22Rv1 (cell line): Measurements from ENCODE around the gene MAGED2.
"Not testable (repeated sequence)": the region's sequence is repeated elsewhere in the genome, so short reads cannot be mapped to it uniquely, and the experiment has no call there.

Experiments used
- H3K27ac ChIP-seq: fragments of 450-650 bp; 2 replicates; pipeline ENCODE4 v1.5.1; 2017
- ZFX ChIP-seq: fragments of 450-650 bp; IDR thresholded peaks from 2 replicates; pipeline ENCODE4 v1.6.1; 2017; ENCODE audit warnings: antibody characterized with exemption, borderline replicate concordance
- TF ChIP-seq, protein P1 (sequence below): fragments of 450-650 bp; IDR thresholded peaks from 2 replicates; pipeline ENCODE4 v1.5.1; 2017; ENCODE audit warnings: mild to moderate bottlenecking

The MAGED2 gene, protein sequence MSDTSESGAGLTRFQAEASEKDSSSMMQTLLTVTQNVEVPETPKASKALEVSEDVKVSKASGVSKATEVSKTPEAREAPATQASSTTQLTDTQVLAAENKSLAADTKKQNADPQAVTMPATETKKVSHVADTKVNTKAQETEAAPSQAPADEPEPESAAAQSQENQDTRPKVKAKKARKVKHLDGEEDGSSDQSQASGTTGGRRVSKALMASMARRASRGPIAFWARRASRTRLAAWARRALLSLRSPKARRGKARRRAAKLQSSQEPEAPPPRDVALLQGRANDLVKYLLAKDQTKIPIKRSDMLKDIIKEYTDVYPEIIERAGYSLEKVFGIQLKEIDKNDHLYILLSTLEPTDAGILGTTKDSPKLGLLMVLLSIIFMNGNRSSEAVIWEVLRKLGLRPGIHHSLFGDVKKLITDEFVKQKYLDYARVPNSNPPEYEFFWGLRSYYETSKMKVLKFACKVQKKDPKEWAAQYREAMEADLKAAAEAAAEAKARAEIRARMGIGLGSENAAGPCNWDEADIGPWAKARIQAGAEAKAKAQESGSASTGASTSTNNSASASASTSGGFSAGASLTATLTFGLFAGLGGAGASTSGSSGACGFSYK

GRCh38 chrX:54807524-54808108 lies at the start of gene MAGED2:
MAGED2 (plus strand) TSS chrX:54807745; CDS start chrX:54809332, 1,587 bp downstream.
- TF ChIP-seq ZFX, result no peak
- TF ChIP-seq, protein P1, sequence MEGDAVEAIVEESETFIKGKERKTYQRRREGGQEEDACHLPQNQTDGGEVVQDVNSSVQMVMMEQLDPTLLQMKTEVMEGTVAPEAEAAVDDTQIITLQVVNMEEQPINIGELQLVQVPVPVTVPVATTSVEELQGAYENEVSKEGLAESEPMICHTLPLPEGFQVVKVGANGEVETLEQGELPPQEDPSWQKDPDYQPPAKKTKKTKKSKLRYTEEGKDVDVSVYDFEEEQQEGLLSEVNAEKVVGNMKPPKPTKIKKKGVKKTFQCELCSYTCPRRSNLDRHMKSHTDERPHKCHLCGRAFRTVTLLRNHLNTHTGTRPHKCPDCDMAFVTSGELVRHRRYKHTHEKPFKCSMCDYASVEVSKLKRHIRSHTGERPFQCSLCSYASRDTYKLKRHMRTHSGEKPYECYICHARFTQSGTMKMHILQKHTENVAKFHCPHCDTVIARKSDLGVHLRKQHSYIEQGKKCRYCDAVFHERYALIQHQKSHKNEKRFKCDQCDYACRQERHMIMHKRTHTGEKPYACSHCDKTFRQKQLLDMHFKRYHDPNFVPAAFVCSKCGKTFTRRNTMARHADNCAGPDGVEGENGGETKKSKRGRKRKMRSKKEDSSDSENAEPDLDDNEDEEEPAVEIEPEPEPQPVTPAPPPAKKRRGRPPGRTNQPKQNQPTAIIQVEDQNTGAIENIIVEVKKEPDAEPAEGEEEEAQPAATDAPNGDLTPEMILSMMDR, result no peak
- H3K27ac ChIP-seq, result peak within 1 kb of the TSS; percentile 61

- no peak for TF ChIP-seq ZFX
- TF ChIP-seq, protein P1, result no peak
- H3K27ac ChIP-seq, result no peak overlapping the region
These were observed 49.2 kb upstream of the MAGED2 start for GRCh38 chrX:54758114-54759055.

GRCh38 chrX:54774391-54775094 lies 33.0 kb upstream of the MAGED2 start:
- not testable (repeated sequence) for H3K27ac ChIP-seq

DNA sequence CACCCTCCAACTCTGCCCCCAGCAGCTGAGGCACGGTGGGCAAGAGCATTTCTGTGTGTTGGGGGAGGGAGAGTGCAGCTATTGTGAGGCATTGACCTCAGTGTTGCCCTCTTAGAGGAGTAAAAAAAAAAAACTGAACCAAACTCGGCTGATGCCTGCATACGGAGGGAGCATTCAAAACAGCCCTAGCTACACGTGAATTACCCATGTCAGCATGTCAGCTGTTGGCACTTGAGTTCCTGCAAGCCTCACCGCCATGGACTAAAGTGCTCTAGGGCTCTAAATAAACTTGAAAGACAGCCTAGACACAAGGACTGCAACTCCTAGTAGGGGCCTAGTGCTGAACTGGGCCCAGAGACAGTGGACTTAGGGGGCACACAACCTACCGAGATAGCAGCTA lies 31.5 kb upstream of the MAGED2 start:
- TF ChIP-seq, protein P1, result no peak
- TF ChIP-seq ZFX, result no peak

DNA sequence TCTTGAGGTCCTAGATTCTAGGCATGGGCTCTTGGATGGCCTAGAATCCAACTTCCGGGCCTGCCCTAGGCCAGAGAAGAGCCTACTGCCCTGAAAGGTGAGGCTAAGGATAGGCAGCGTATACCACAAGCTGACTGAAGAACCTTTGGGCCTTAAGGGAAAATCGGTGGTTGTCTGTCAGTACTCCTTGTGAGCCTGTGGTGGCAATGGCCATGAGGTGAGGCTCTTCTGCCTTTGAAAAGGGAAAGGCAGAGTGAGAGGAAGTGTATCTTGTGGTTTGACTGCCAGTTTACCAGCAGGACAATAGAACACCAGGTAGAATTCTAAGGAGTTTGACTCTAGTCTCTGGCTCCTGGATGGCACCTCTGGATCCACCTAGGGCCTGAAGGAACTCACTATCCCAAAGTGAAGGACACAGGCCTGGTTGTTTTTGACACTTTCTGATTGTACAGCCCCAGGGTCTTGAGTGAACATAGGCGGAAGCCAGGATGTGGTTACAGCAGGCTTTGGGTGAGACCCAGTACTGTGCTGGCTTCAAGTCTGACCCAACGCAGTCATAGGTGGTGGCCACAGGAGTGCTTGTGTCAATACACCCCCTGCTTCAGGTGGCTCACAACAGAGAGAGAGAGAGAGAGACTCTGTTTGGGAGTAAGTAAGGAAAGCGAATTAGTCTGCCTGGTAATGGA lies 30.4 kb upstream of the MAGED2 start:
- no peak for TF ChIP-seq ZFX
- TF ChIP-seq, protein P1, result no peak
- no peak overlapping the region for H3K27ac ChIP-seq

More for the DNA sequence above, 31.5 kb upstream of the MAGED2 start:
- H3K27ac ChIP-seq, result no peak overlapping the region

DNA sequence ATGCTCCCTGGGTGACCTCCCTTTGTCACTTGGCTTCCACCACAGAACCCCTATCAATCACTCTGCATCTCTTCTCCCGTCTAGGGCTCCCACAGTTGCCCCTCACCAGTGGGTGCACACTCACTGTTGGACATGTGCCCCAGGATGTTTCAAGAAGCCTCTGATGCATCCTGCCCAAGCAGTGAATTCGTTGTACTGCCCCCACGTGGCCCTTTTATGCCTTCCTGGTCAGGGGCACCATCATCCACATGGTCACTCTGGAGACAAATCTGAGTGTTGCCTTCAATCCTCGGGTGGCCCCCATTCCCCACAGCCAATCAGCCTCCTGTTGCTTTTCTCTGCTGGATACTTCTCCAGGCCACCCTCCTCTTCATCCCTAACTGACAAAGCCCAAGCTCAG lies 21.6 kb upstream of the MAGED2 start:
- H3K27ac ChIP-seq, result no peak overlapping the region
- TF ChIP-seq, protein P1, result peak; percentile 39
- TF ChIP-seq ZFX, result no peak
